ENCODE results near the gene LRRC8E.

LRRC8E gene

DNA sequence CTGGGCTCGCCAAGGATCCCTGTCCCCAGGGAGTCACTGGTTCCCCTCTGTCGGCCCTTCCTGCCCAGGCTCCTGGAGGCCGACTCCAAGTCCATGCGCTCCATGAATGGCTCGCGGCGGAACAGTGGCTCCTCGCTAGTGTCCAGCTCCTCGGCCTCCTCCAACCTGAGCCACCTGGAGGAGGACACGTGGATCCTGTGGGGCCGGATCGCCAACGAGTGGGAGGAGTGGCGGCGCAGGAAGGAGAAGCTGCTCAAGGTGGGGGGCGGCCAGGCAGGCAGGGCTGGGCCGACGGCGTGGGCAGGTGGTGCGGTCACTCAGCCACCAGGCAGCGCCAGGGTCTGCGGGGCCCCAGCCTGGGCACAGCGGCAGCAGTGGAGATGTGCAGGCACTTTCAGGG is 40.6 kb upstream of the LRRC8E start:
- H3K9ac ChIP-seq (ENCODE audit: low read depth, low read length): no peak overlapping the region
- H3K27me3 ChIP-seq (ENCODE audit: insufficient read depth, low read length): no peaks in the 10 kb centered on the region
- no peaks in the 10 kb centered on the region for H3K4me1 ChIP-seq (ENCODE audit: insufficient read depth, low read length)
- H3K36me3 ChIP-seq (ENCODE audit: insufficient read depth, low read length): no peaks in the 10 kb centered on the region
- H3K4me3 ChIP-seq (ENCODE audit: low read length): no peak overlapping the region
- no peaks in the 10 kb centered on the region for H3K9me3 ChIP-seq (ENCODE audit: insufficient read depth, low read depth, low read length)
- no peak overlapping the region for H3K27ac ChIP-seq (ENCODE audit: low read depth, low read length)
- WGBS: 90% methylated on average over 23 of the region's 23 CpGs

- 0 out of 2 replicates have a peak, but pooled peaks cover under 1% of the 10 kb centered on the region for H3K27me3 ChIP-seq (ENCODE audit: insufficient read depth, low read length)
- no peaks in the 10 kb centered on the region for H3K4me1 ChIP-seq (ENCODE audit: insufficient read depth, low read length)
- H3K36me3 ChIP-seq (ENCODE audit: insufficient read depth, low read length): no peaks in the 10 kb centered on the region
- no peaks in the 10 kb centered on the region for H3K9me3 ChIP-seq (ENCODE audit: insufficient read depth, low read depth, low read length)
- no peak overlapping the region for H3K9ac ChIP-seq (ENCODE audit: low read depth, low read length)
- no peak overlapping the region for H3K27ac ChIP-seq (ENCODE audit: low read depth, low read length)
- 92% methylated on average over 34 of the region's 34 CpGs for WGBS
- no peak overlapping the region for H3K4me3 ChIP-seq (ENCODE audit: low read length)
Observed at GRCh38 chr19:7848779-7849457, 39.4 kb upstream of the LRRC8E start.

DNA sequence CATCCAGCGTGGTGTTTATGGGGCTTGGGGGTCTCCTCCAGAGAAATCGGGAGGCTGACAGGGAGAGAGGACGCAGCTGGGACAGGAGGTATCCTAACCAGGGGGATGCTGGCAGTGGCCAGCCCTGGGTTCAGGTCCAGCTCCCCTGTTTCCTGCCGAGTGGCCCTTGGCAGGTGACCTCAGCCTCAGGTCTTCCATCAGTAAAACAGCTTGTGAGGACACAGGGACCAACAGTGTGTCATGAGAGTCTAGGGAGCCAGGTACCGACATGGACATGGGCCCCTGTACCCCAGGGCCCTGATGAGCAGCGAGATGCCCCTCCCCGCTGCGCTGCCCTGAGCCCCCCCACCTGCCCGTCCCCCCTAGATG is 38.7 kb upstream of the LRRC8E start:
- H3K27ac ChIP-seq (ENCODE audit: low read depth, low read length): no peak overlapping the region
- no peaks in the 10 kb centered on the region for H3K4me1 ChIP-seq (ENCODE audit: insufficient read depth, low read length)
- H3K9ac ChIP-seq (ENCODE audit: low read depth, low read length): no peak overlapping the region
- no peak overlapping the region for H3K4me3 ChIP-seq (ENCODE audit: low read length)
- 88% methylated on average over 9 of the region's 9 CpGs for WGBS
- H3K9me3 ChIP-seq (ENCODE audit: insufficient read depth, low read depth, low read length): no peaks in the 10 kb centered on the region
- peaks cover 7% of the 10 kb centered on the region for H3K27me3 ChIP-seq (ENCODE audit: insufficient read depth, low read length)
- H3K36me3 ChIP-seq (ENCODE audit: insufficient read depth, low read length): no peaks in the 10 kb centered on the region

- no peak overlapping the region for H3K9ac ChIP-seq (ENCODE audit: low read depth, low read length)
- no peaks in the 10 kb centered on the region for H3K36me3 ChIP-seq (ENCODE audit: insufficient read depth, low read length)
- no peak overlapping the region for H3K4me3 ChIP-seq (ENCODE audit: low read length)
- 84% methylated on average over 25 of the region's 25 CpGs for WGBS
- H3K27me3 ChIP-seq (ENCODE audit: insufficient read depth, low read length): peaks cover 11% of the 10 kb centered on the region
- H3K27ac ChIP-seq (ENCODE audit: low read depth, low read length): no peak overlapping the region
- no peaks in the 10 kb centered on the region for H3K4me1 ChIP-seq (ENCODE audit: insufficient read depth, low read length)
- no peaks in the 10 kb centered on the region for H3K9me3 ChIP-seq (ENCODE audit: insufficient read depth, low read depth, low read length)
Observed at GRCh38 chr19:7850000-7850813, 38.1 kb upstream of the LRRC8E start.

GRCh38 chr19:7850945-7851622 is 37.2 kb upstream of the LRRC8E start:
- Histone ChIP-seq H3K4me1 (ENCODE audit: insufficient read depth, low read length) (no peaks in the 10 kb centered on the region), H3K36me3 (ENCODE audit: insufficient read depth, low read length) (no peaks in the 10 kb centered on the region), H3K9ac (ENCODE audit: low read depth, low read length) (no peak overlapping the region), H3K27me3 (ENCODE audit: insufficient read depth, low read length) (peaks cover 13% of the 10 kb centered on the region), H3K27ac (ENCODE audit: low read depth, low read length) (no peak overlapping the region), H3K9me3 (ENCODE audit: insufficient read depth, low read depth, low read length) (no peaks in the 10 kb centered on the region), H3K4me3 (ENCODE audit: low read length) (no peak overlapping the region)
- 87% methylated on average over 19 of the region's 19 CpGs for WGBS

- no peak overlapping the region for H3K27ac ChIP-seq (ENCODE audit: low read depth, low read length)
- no peaks in the 10 kb centered on the region for H3K4me1 ChIP-seq (ENCODE audit: insufficient read depth, low read length)
- WGBS: 83% methylated on average over 26 of the region's 26 CpGs
- peaks cover 13% of the 10 kb centered on the region for H3K27me3 ChIP-seq (ENCODE audit: insufficient read depth, low read length)
- H3K9me3 ChIP-seq (ENCODE audit: insufficient read depth, low read depth, low read length): no peaks in the 10 kb centered on the region
- no peak overlapping the region for H3K4me3 ChIP-seq (ENCODE audit: low read length)
- H3K9ac ChIP-seq (ENCODE audit: low read depth, low read length): no peak overlapping the region
- H3K36me3 ChIP-seq (ENCODE audit: insufficient read depth, low read length): no peaks in the 10 kb centered on the region
Observed at GRCh38 chr19:7851623-7852500, 36.4 kb upstream of the LRRC8E start.

GRCh38 chr19:7852851-7853769 is 35.2 kb upstream of the LRRC8E start:
- H3K9me3 ChIP-seq (ENCODE audit: insufficient read depth, low read depth, low read length): no peaks in the 10 kb centered on the region
- H3K4me3 ChIP-seq (ENCODE audit: low read length): peak overlapping the region; percentile 34; the same call in 1 of the 2 replicates
- peaks cover 16% of the 10 kb centered on the region for H3K27me3 ChIP-seq (ENCODE audit: insufficient read depth, low read length)
- 27% methylated on average over 45 of the region's 45 CpGs for whole genome bisulfite sequencing
- H3K36me3 ChIP-seq (ENCODE audit: insufficient read depth, low read length): no peaks in the 10 kb centered on the region
- no peak overlapping the region for H3K9ac ChIP-seq (ENCODE audit: low read depth, low read length)
- no peaks in the 10 kb centered on the region for H3K4me1 ChIP-seq (ENCODE audit: insufficient read depth, low read length)
- no peak overlapping the region for H3K27ac ChIP-seq (ENCODE audit: low read depth, low read length)

GRCh38 chr19:7853770-7854128 is 34.6 kb upstream of the LRRC8E start:
- peak overlapping the region; percentile 34; the same call in 1 of the 2 replicates for H3K4me3 ChIP-seq (ENCODE audit: low read length)
- H3K9me3 ChIP-seq (ENCODE audit: insufficient read depth, low read depth, low read length): no peaks in the 10 kb centered on the region
- H3K36me3 ChIP-seq (ENCODE audit: insufficient read depth, low read length): no peaks in the 10 kb centered on the region
- no peak overlapping the region for H3K27ac ChIP-seq (ENCODE audit: low read depth, low read length)
- WGBS: 68% methylated on average over 12 of the region's 12 CpGs
- H3K4me1 ChIP-seq (ENCODE audit: insufficient read depth, low read length): 0 out of 2 replicates have a peak, but pooled peaks cover 4% of the 10 kb centered on the region
- no peak overlapping the region for H3K9ac ChIP-seq (ENCODE audit: low read depth, low read length)
- peaks cover 16% of the 10 kb centered on the region for H3K27me3 ChIP-seq (ENCODE audit: insufficient read depth, low read length)

GRCh38 chr19:7855426-7856108 is 32.7 kb upstream of the LRRC8E start:
- Histone ChIP-seq H3K9me3 (ENCODE audit: insufficient read depth, low read depth, low read length) (no peaks in the 10 kb centered on the region), H3K4me1 (ENCODE audit: insufficient read depth, low read length) (0 out of 2 replicates have a peak, but pooled peaks cover 4% of the 10 kb centered on the region), H3K4me3 (ENCODE audit: low read length) (no peak overlapping the region), H3K27ac (ENCODE audit: low read depth, low read length) (no peak overlapping the region), H3K36me3 (ENCODE audit: insufficient read depth, low read length) (no peaks in the 10 kb centered on the region), H3K27me3 (ENCODE audit: insufficient read depth, low read length) (peaks cover 23% of the 10 kb centered on the region), H3K9ac (ENCODE audit: low read depth, low read length) (no peak overlapping the region)
- WGBS: 82% methylated on average over 25 of the region's 26 CpGs
